HG03196 (cell line): Measurements from ENCODE around the gene C5orf47.
"Not testable (repeated sequence)": the region's sequence is repeated elsewhere in the genome, so short reads cannot be mapped to it uniquely, and the experiment has no call there.

Source experiments
- ATAC-seq: cut with Tn5 transposase; IDR thresholded peaks from one replicate; pipeline ENCODE4 v1.9.1; 2021; ENCODE audit not compliant: unreplicated experiment

C5orf47 gene

GRCh38 chr5:173969167-173970049 is 19.6 kb upstream of the C5orf47 start:
- no peak for ATAC-seq

- ATAC-seq, result no peak
Observed at GRCh38 chr5:173970878-173971650, 17.9 kb upstream of the C5orf47 start.

DNA sequence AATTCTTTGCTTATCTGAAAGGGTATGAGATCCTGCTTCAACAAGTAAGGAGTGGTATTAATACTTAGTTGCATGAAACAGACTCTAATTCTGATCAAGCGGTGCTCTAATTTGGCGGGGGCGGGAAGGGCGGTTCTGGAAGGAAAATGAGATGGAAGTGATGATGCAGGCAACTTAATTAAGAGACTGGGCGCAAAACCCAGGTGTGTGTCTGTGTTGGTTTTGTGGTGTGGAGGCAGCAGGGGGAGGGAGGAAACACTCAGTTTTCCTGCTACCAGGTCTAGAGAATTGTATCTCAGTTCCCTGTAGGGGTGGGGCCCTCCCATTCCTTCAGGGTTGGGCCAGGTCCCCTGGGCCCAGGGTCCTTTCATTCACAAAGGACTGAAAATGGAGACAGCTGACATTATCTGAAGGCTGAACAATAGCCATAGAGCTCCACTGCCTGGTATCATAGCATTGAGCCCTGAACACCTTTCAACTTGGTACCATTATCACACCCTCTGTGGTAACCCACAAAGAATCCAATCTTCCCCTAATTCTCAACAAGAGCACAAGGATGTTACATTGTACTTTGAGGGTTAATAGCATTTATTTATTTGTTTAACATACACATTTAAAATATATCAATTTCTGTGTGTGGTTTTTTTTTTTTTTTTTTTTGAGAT is 17.2 kb upstream of the C5orf47 start:
- ATAC-seq, result no peak

GRCh38 chr5:173972607-173972924 is 16.4 kb upstream of the C5orf47 start:
- ATAC-seq, result no peak

- ATAC-seq, result peak; percentile 62
Observed at GRCh38 chr5:173972925-173973615, 15.9 kb upstream of the C5orf47 start.

- peak; percentile 15 for ATAC-seq
Observed at GRCh38 chr5:173973616-173973969, 15.4 kb upstream of the C5orf47 start.

DNA sequence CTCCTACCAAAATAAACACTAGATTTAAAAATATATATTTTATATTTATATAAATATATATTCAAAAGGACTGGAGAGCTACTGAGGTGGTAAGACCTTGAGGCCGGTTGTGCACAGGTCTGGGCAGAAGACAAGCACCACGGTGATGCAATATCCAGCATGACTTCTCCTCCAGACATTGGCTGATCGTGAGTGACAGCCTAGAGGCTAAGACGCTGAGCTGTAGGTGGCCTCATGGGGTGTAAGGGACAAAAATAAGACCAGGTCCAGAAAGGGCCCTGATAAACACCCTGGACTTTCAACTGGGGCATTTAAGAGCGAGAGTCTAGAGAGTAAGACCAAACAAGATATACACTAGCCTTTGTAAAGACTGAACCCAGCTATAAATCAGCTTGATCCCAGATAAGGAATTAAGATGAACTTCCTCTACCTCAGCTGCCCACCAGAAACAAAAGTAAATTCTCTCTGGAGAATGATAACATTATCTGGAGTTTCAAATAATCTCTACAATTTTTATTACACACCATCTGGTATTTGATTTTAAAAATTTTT is 14.2 kb upstream of the C5orf47 start:
- no peak for ATAC-seq

GRCh38 chr5:173981185-173981761 is 7.7 kb upstream of the C5orf47 start:
- ATAC-seq, result no peak

- ATAC-seq, result no peak
Observed at GRCh38 chr5:173984218-173984617, 4.8 kb upstream of the C5orf47 start.

DNA sequence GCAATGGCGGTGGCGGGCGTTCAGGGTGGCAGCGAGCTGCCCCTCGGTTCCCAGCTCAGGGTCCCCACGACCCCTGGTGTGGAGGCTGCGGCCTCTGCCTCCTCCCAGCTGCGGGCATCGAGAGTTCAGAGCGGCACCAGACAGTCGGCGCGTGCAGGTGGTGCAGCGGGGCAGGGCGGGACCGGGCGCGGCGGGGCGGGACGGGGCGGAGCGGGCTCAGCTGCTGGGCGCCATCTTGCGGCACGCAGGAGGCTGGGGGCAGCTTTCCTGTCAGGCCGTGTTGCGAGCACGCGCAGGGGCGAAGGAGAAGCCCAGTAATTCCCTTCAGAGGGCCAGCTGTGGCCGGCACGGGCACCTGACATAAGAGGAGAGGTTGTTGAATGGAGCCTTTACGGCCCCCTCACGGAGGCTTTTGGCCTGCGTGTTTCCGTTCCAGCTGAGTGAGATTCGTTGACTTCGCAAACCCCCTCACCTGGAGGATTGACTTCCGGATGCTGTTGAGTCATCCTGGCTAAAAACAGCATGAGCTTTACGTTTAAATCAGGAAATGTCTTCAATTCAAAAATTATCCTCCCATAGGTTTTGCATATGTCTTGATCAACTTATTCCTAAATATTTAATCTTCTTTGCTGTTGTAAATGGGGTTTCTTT is 587 bp downstream of the C5orf47 start:
- ATAC-seq, result no peak

- no peak for ATAC-seq
Observed at GRCh38 chr5:173997331-173997730, 8.4 kb downstream of the C5orf47 start.

DNA sequence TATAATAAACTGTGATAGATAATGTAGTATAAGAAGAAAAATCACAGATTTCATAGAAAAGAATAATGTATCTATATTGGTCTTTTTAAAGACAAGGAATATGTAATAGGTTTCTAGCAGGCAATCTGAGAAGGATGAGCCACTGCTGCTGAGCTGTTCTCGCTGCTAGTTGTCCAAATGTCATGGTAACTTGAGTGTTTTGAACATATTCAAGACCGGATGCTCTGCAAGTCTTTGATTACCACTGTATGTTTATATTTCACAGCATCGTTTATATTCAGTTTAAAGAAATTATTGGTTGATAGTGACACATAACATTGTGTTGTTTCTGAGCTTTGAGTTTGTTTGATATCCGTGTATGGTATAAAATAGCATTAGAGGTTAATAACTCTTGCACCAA is 9.6 kb downstream of the C5orf47 start:
- no peak for ATAC-seq

DNA sequence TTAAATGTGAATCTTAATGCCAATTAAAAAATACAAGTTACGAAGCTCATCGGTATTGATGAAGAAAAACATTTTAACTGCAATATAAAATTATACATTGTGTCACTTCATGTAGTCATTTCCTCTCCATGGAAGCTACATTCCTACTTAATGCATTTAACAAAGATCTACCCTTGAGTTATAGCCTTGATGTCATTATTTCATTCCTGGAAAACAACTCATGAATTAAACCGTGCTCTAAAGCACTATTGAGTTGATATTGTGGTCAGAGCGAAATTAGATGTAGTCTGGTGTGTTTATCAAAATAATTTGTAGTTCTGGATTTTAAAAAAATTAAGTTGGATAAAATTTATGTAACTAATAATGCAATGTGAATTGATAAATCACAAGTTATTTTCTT is 11.1 kb downstream of the C5orf47 start:
- no peak for ATAC-seq

DNA sequence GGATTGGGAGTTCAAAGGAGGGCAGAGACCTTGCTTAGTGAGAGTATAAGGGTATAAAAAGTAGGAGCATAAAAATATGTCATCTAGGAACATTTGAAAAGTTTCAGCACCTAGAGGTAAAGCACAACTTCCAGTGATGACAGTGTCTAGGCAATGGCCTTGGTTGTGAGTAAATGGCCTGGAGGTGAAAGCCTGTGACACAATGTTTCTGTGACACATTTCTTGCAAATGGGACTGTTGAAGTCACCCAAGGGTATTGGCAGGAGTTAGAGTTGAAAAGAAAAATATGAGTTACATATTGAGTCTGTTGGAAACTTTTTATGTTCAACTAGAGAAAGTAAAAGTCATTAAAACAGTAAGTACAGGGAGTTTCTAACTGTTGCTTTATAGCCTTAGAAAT is 14.8 kb downstream of the C5orf47 start:
- no peak for ATAC-seq

GRCh38 chr5:174008922-174009321 is 20.0 kb downstream of the C5orf47 start:
- no peak for ATAC-seq

GRCh38 chr5:174010365-174010764 is 21.4 kb downstream of the C5orf47 start:
- no peak for ATAC-seq

GRCh38 chr5:174011441-174011840 is 22.5 kb downstream of the C5orf47 start:
- no peak for ATAC-seq

DNA sequence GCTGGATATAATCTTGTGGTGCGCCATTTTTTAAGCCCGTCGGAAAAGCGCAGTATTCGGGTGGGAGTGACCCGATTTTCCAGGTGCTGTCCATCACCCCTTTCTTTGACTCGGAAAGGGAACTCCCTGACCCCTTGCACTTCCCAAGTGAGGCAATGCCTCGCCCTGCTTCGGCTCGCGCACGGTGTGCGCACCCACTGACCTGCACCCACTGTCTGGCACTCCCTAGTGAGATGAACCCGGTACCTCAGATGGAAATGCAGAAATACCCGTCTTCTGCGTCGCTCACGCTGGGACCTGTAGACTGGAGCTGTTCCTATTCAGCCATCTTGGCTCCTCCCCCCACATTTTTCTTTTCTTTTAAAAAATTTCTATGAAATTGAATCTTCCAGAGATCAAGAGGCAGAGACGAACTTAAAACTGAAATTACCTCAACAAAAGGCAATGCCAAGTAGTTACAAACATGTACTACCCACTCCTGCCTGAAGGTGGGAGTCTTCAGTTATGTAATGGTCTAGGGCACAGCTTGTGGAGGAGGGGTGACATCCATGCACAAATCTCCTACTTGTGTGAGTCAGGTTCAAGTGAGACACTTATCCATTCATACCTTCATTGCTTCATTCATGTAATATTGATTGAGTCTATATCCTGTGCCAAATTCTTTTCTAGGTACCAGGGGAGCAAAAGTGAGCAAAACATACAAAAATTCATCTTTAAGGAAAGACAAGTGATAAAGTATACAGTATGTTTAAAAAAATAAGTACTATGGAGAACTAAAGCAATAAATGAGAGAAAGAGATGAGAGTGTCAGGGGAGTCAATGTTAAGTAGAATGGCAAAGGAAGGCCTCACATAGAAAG is 31.3 kb downstream of the C5orf47 start:
- not testable (repeated sequence) for ATAC-seq

DNA sequence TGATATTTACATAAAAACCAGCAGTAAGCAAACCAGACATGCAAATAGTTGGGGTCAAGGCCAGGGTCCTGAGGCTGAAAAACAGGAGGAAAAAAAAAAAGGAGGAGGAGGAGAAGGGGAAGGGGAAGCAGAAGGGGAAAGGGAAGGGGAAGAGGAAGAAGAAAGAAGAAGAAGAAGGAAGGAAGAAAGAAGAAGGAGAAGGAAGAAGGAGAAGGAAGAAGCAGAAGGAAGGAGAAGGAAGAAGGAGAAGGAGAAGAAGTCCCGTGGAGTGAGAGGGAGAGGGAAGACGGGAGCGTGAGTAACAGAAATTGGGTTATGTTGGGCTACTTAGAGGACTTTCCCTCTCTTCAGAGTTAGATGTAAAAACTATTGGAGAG is 31.9 kb downstream of the C5orf47 start:
- no peak for ATAC-seq
